Spleen (tissue), 11 donors: ENCODE measurements around the gene ASB3. TPM values are rescaled to one million over a fixed set of nuclear protein-coding genes. Genes with fewer than 3 reads are reported as not detected.
"Not testable (repeated sequence)": the region's sequence is repeated elsewhere in the genome, so short reads cannot be mapped to it uniquely, and the experiment has no call there.

ENCODE experiments used
- DNase-seq: peaks from one replicate; pipeline ENCODE4 v3.0.0-alpha.2; 2020
- H3K27ac ChIP-seq, 8 donors: fragments of 200-600 bp; sonication (generic) in 7 of 8; 1 replicate in 4 of 8; 2 replicates in 4 of 8; pipeline versions ENCODE4 v1.5.0 to v1.8.0; 2016 to 2021; ENCODE audit warnings: inconsistent platforms in 4 of 8, mild to moderate bottlenecking in 4 of 8, moderate library complexity in 1 of 8
- H3K27me3 ChIP-seq, 7 donors: fragments of 200-600 bp; sonication (generic) in 6 of 7; replicated peaks in 1 of 7; 1 replicate in 4 of 7; 2 replicates in 3 of 7; pipeline versions ENCODE4 v1.5.0 to v1.8.0; 2016 to 2021; ENCODE audit warnings: inconsistent platforms in 3 of 7, mild to moderate bottlenecking in 1 of 7
- H3K36me3 ChIP-seq, 6 donors: fragments of 200-600 bp; sonication (generic) in 5 of 6; 1 replicate in 4 of 6; 2 replicates in 2 of 6; pipeline versions ENCODE4 v1.5.0 to v1.8.0; 2016 to 2021; ENCODE audit warnings: inconsistent platforms in 2 of 6
- H3K4me1 ChIP-seq, 6 donors: fragments of 200-600 bp; sonication (generic) in 5 of 6; 1 replicate in 3 of 6; 2 replicates in 3 of 6; pipeline versions ENCODE4 v1.5.0 to v1.8.0; 2016 to 2021; ENCODE audit warnings: inconsistent platforms in 3 of 6
- H3K4me3 ChIP-seq, 8 donors: fragments of 200-600 bp; sonication (generic) in 7 of 8; 1 replicate in 4 of 8; 2 replicates in 4 of 8; pipeline versions ENCODE4 v1.5.0 to v1.8.0; 2016 to 2021; ENCODE audit warnings: inconsistent platforms in 4 of 8, mild to moderate bottlenecking in 4 of 8, moderate library complexity in 2 of 8
- H3K9me3 ChIP-seq, 8 donors: fragments of 200-600 bp; sonication (generic) in 7 of 8; 1 replicate in 4 of 8; 2 replicates in 4 of 8; pipeline versions ENCODE4 v1.5.0 to v1.8.0; 2016 to 2021; ENCODE audit warnings: inconsistent platforms in 4 of 8
- CTCF ChIP-seq, 11 experiments: fragments of 200-600 bp in 7 of 11; fragments of 450-650 bp in 4 of 11; sonication (generic) in 4 of 11; IDR thresholded peaks in 8 of 11; conservative IDR thresholded peaks in 3 of 11; 1 replicate in 7 of 11; 2 replicates in 4 of 11; pipeline versions ENCODE4 v1.4.0 to v1.8.0; 2016 to 2021; ENCODE audit warnings: antibody characterized with exemption in 11 of 11, inconsistent platforms in 4 of 11, mild to moderate bottlenecking in 1 of 11
- POLR2A ChIP-seq, 3 donors: fragments of 450-650 bp; IDR thresholded peaks; one replicate each; pipeline ENCODE4 v1.5.1; 2017; ENCODE audit warnings: antibody characterized with exemption in 3 of 3, mild to moderate bottlenecking in 1 of 3
- POLR2AphosphoS5 ChIP-seq, 3 donors: sonication (generic); formaldehyde crosslinking; IDR thresholded peaks; one replicate each; pipeline ENCODE4 v1.5.1; 2017; ENCODE audit warnings: antibody characterized with exemption in 3 of 3
- WGBS, 5 donors: extraction: QIAGEN DNeasy Blood & Tissue Kit in 3 of 5; methylation state at CpG; one replicate each; pipeline versions ENCODE4 v1.1.5 to v1.1.7; 2013 to 2018; 5-methylcytosine and 5-hydroxymethylcytosine counted together
- intact Hi-C: fragments of 100-400 bp; cut with DNase I; formaldehyde crosslinking; loops from one replicate; pipeline ENCODE4 v1.15.0; 2023; ENCODE audit warnings: low total_unique reads
- polyA plus RNA-seq, 3 donors: library from polyadenylated mRNA; stranded (reverse); fragments of 200-250 nt; gene quantifications; one replicate each; pipeline ENCODE4 v1.2.1, GENCODE V29; 2013
- total RNA-seq, 7 donors: library from RNA; depleted of rRNA in 3 of 7; stranded (reverse); fragments of >200 nt in 3 of 7; fragmentation: NEBNext Ultra II Directional in 4 of 7; extraction: Animal tissue kit (Norgen Biotek cat#: 25700) in 4 of 7; gene quantifications; one replicate each; pipeline versions ENCODE4 v1.1.0 to v1.2.1, GENCODE V29; 2016 to 2021
- donor health status: healthy with polysubstance abuse.
- donor health status: DM: no; HTN: no; CAD: no; lungs with moderate emphysema.
- donor health status: DM: no; HTN: no; CAD: no.
- donor health status: Bipolar disorder and iron deficiency.
- donor health status: healthy.
- donor health status: DM: no; HTN: no; CAD: no.
- donor health status: DM: yes; HTN: yes; CAD: no.

ASB3 gene
- total and polyA plus RNA-seq, 10 donors: 7.7 to 28.1 (median 20.5) TPM

- TF ChIP-seq CTCF (IDR thresholded peaks at IDR 0.05 in 8 of 11, conservative IDR thresholded peaks at IDR 0.05 in 3 of 11): no peak
- no peak for TF ChIP-seq POLR2A (IDR thresholded peaks at IDR 0.05)
- TF ChIP-seq POLR2AphosphoS5 (IDR thresholded peaks at IDR 0.05): no peak
- no peak for DNase-seq
- H3K4me3 ChIP-seq: no peak overlapping the region
- 71 to 90% (median 83%) methylated on average over 6 of the region's 6 CpGs for WGBS, 5 donors
- no peaks in the 10 kb centered on the region for H3K4me1 ChIP-seq
- H3K27me3 ChIP-seq: no peaks in the 10 kb centered on the region
- intact Hi-C loops: no loop called here
- peaks cover 0 to 26% (median 0%) of the 10 kb centered on the region in 6 donors for H3K36me3 ChIP-seq
- H3K9me3 ChIP-seq: peaks cover 0 to 8% (median 2%) of the 10 kb centered on the region in 8 donors
- H3K27ac ChIP-seq: no peak overlapping the region
These were observed 116.4 kb downstream of the ASB3 start for GRCh38 chr2:53670331-53670730.

- WGBS, 5 donors: 82 to 97% (median 85%) methylated on average over 3 of the region's 3 CpGs
- Histone ChIP-seq H3K4me3 (no peak overlapping the region), H3K27me3 (no peaks in the 10 kb centered on the region), H3K27ac (no peak overlapping the region), H3K9me3 (peaks cover 0 to 22% (median 9%) of the 10 kb centered on the region in 8 donors), H3K4me1 (no peaks in the 10 kb centered on the region), H3K36me3 (peaks cover 0 to 26% (median 0%) of the 10 kb centered on the region in 6 donors)
- DNase-seq: no peak
- no peak for TF ChIP-seq CTCF (IDR thresholded peaks at IDR 0.05 in 8 of 11, conservative IDR thresholded peaks at IDR 0.05 in 3 of 11)
- intact Hi-C loops: no loop called here
These were observed 118.1 kb downstream of the ASB3 start for GRCh38 chr2:53668624-53669026.

- H3K4me1 ChIP-seq, H3K27ac ChIP-seq, H3K4me3 ChIP-seq, DNase-seq, intact Hi-C loops, H3K27me3 ChIP-seq: not testable (repeated sequence)
- 86 to 100% (median 97%) methylated on average over 5 of the region's 5 CpGs for WGBS, 5 donors
- peaks cover 0 to 26% (median 0%) of the 10 kb centered on the region in 6 donors for H3K36me3 ChIP-seq
- H3K9me3 ChIP-seq: peaks cover 0 to 22% (median 14%) of the 10 kb centered on the region in 8 donors
These were observed 119.6 kb downstream of the ASB3 start for GRCh38 chr2:53667130-53667529.

GRCh38 chr2:53660886-53661285, 125.9 kb downstream of the ASB3 start:
- Histone ChIP-seq H3K36me3 (no peaks in the 10 kb centered on the region), H3K9me3 (peaks cover 0 to 14% (median 11%) of the 10 kb centered on the region in 8 donors), H3K27me3 (no peaks in the 10 kb centered on the region), H3K4me3 (no peak overlapping the region), H3K27ac (no peak overlapping the region), H3K4me1 (no peaks in the 10 kb centered on the region)
- 95 to 100% (median 97%) methylated on average over 2 of the region's 2 CpGs for WGBS, 5 donors
- no peak for TF ChIP-seq POLR2A (IDR thresholded peaks at IDR 0.05)
- no peak for TF ChIP-seq CTCF (IDR thresholded peaks at IDR 0.05 in 8 of 11, conservative IDR thresholded peaks at IDR 0.05 in 3 of 11)
- TF ChIP-seq POLR2AphosphoS5 (IDR thresholded peaks at IDR 0.05): no peak
- DNase-seq: no peak
- intact Hi-C loops: no loop called here

GRCh38 chr2:53658474-53658873, 128.3 kb downstream of the ASB3 start:
- H3K36me3 ChIP-seq, H3K4me3 ChIP-seq, DNase-seq, H3K27me3 ChIP-seq, H3K9me3 ChIP-seq, H3K27ac ChIP-seq, H3K4me1 ChIP-seq, intact Hi-C loops: not testable (repeated sequence)
- 83 to 96% (median 86%) methylated on average over 4 of the region's 4 CpGs for WGBS, 5 donors
